HG03135 (cell line): ENCODE data around the gene NPY4R2.
"Not testable (repeated sequence)": the region's sequence is repeated elsewhere in the genome, so short reads cannot be mapped to it uniquely, and the experiment has no call there.

ENCODE experiments used
- ATAC-seq: cut with Tn5 transposase; IDR thresholded peaks from one replicate; pipeline ENCODE4 v1.9.1; 2021; ENCODE audit warnings: mild to moderate bottlenecking, moderate library complexity; ENCODE audit not compliant: unreplicated experiment

Gene NPY4R2

GRCh38 chr10:47918475-47918874, at the start of gene NPY4R2:
TSS of gene NPY4R2 (plus strand) at chr10:47918662. CDS start at chr10:47921988, 3,326 bp downstream.
- not testable (repeated sequence) for ATAC-seq

DNA sequence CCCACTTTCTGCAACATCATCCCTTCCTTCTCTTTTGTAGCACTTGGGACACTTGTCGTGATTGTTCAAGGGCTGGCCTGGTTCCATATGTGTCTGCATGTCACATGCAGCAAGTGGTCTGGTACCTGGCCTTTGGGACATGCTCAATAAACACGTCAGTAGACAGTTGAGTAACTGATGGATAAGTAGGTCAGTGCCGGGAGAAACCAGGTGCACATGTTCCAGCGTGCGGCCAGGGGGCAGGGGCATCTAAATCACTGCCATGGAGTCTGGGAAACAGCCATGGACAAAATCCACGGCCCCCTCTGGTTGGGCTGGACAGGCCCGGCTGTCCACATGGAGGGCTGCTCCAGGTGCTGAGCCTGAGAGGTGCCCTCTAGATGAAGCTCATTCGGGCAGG, 47.6 kb upstream of the NPY4R2 start:
- ATAC-seq = not testable (repeated sequence)

- not testable (repeated sequence) for ATAC-seq
These were observed 46.8 kb upstream of the NPY4R2 start for GRCh38 chr10:47871485-47872180.

GRCh38 chr10:47872236-47872635, 46.2 kb upstream of the NPY4R2 start:
- ATAC-seq = not testable (repeated sequence)

DNA sequence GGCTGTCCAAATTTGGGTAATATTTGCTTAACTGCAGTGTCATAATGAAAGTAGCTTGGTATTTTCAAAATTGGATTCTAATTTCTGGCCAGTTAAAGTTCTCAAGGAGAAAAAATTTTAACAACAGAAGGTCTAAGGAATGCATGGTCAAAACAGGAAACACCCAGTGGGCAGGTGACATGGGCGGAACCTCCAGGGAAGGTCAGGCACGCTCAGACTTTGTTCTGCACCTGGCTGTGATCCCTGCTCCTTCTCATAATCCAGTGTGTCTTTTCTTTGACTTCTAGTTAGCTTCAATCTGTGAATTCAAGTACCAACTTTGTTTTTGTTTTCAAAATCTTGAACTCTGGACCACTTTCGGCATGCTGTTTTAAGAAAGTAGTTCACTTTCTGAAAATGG, 34.2 kb upstream of the NPY4R2 start:
- ATAC-seq = not testable (repeated sequence)

- not testable (repeated sequence) for ATAC-seq
These were observed 33.5 kb upstream of the NPY4R2 start for GRCh38 chr10:47884934-47885333.

DNA sequence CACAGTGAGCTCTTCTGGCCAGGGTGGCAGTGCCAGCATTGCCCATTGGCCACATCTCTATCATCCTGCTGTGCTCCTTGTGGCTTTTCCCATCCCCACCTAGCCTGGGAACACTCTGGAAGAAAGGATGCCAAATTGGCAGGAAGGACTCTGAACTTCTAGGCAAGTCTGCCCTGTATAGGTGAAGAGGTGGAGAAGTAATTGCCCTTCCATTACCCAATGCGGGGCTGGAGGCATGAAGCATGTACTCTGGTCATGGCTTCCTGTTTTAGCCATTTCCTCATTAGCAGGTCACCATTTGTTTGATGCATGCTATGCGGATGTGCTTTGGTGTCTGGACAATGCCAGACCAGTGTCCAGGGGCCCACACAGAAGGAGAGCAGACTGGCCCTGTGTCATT, 32.1 kb upstream of the NPY4R2 start:
- not testable (repeated sequence) for ATAC-seq

- ATAC-seq = not testable (repeated sequence)
These were observed 31.6 kb upstream of the NPY4R2 start for GRCh38 chr10:47886827-47887226.

GRCh38 chr10:47890737-47891136, 27.7 kb upstream of the NPY4R2 start:
- ATAC-seq = not testable (repeated sequence)

GRCh38 chr10:47892494-47893261, 25.8 kb upstream of the NPY4R2 start:
- ATAC-seq = not testable (repeated sequence)

GRCh38 chr10:47894571-47894970, 23.9 kb upstream of the NPY4R2 start:
- not testable (repeated sequence) for ATAC-seq

GRCh38 chr10:47897813-47898212, 20.6 kb upstream of the NPY4R2 start:
- ATAC-seq = not testable (repeated sequence)

DNA sequence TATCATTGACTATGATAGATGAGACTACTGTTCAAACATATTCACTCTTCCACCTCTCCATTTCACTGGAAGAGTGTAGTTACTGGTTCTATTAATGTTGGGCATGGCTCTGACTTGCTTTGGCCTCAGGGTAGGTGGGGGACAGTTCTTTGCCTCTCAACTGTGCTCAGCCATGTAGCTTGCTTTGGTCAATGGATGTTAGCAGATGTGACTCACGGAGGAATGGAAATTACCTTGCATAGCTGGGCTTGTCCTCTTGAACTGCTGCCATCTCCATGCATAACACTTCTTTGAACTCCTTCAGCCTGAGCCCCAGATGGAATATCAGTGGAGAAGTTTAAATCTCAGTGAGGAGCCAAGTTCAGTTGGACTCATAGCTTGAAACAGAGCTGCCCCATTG, 9.1 kb upstream of the NPY4R2 start:
- not testable (repeated sequence) for ATAC-seq

- ATAC-seq = not testable (repeated sequence)
These were observed 8.0 kb upstream of the NPY4R2 start for GRCh38 chr10:47910486-47910885.

DNA sequence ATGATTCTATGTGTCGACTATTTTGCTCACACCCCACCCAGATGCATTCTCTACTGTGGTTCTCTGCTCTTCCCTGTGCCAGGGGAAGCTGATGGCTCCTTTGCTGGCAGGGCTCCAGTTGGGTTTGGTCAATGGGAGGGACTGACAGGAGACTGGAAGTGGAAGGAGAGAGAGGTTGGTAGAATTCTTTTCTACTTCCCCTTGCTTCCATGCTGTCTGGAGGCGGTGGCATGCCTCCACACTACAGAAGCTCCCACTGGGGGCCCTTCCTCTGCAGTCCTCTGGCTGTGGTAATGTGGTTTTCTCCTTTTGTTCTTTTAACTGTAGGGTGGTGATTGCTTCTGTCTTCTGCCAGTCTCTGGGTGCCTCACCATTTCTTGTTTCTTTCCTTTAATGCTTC, 4.4 kb upstream of the NPY4R2 start:
- ATAC-seq = not testable (repeated sequence)

- not testable (repeated sequence) for ATAC-seq
These were observed 2.5 kb upstream of the NPY4R2 start for GRCh38 chr10:47915849-47916548.

- not testable (repeated sequence) for ATAC-seq
These were observed 2.1 kb downstream of the NPY4R2 start for GRCh38 chr10:47920610-47921009.

DNA sequence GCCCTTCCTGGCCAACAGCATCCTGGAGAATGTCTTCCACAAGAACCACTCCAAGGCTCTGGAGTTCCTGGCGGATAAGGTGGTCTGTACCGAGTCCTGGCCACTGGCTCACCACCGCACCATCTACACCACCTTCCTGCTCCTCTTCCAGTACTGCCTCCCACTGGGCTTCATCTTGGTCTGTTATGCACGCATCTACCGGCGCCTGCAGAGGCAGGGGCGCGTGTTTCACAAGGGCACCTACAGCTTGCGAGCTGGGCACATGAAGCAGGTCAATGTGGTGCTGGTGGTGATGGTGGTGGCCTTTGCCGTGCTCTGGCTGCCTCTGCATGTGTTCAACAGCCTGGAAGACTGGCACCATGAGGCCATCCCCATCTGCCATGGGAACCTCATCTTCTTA, 4.0 kb downstream of the NPY4R2 start:
- ATAC-seq = not testable (repeated sequence)

DNA sequence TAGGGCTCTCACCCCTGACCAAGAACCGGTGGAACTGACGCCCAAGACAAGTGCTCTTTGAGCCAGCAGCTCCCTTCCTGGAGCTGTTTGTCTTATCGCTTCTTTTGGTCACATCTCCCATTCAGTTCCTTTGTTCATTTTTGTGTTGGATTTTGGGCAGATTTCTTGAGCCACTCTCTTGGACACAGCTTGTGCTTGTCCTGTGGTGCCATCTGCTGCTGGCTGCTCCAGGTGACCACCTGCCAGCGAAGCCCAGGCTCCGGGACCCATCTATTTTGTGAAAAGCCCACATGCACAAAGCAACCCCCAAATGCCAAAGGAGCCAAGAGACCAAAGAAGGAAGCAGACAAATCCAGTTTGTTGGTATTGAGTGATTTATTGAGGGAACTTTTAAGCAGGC, 6.2 kb downstream of the NPY4R2 start:
- ATAC-seq = not testable (repeated sequence)

DNA sequence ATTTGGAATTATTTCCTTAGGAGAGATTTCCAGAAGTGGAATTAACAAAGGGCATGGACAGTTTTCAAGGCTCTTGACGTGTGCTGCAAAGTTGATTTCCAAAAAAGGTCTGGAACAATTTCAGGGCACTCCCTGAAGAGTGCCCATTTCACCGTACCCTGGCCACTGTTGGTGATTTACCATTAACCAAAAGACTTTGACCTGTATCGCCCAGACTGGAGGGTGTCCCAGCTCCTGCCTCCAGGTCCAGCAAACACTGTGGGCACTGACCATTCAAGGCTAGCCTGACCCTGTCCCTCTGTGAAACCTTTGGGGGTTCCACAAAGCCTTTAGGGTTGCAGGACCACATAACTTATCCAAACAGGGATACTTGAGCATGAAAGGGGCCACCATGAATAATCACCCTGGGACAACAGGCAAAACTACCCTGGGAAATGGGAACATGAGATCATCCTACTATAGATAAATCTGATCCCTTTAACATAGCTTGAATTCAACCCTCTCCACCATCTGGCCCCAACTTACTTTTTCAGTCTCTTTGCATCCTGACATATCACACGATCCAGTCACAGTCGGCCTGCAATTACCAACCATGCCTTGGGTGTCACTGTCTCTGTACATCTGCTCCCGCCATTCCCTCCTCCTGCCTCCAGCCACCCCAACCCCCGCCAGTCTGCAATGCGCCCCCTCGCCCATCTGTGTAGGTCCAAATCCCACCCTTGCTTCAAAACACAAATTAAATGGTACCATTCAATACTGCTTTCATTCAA, 8.9 kb downstream of the NPY4R2 start:
- ATAC-seq = not testable (repeated sequence)

GRCh38 chr10:47928225-47928624, 9.8 kb downstream of the NPY4R2 start:
- not testable (repeated sequence) for ATAC-seq
